HepG2 (cell line): ENCODE data around the gene PPM1H. TPM values are rescaled to one million over a fixed set of nuclear protein-coding genes. Genes with fewer than 3 reads are reported as not detected.

Experiments
- ATAC-seq: fragments of 200-7000 bp; cut with Tn5 transposase; 3 replicates; pipeline ENCODE4 v1.9.1; 2020; ENCODE audit warnings: mild to moderate bottlenecking, moderate library complexity
- BruUV-seq: library from RNA; stranded (reverse); fragments of 400-500 nt; replicated peaks from 2 replicates; lab custom pipeline; 2021; lab: Mats Ljungman, UMichigan
- CTCF ChIA-PET: fragments of 300-600 bp; formaldehyde crosslinking; extraction: SDS; loops from one replicate; lab custom pipeline; 2021; ENCODE audit warnings: low total read pairs, inconsistent platforms, low intra/inter-chr PET ratio; lab: Yijun Ruan, JAX
- POLR2A ChIA-PET: fragments of 350-600 bp; sonication (Branson Sonifier 250); formaldehyde crosslinking; loops from one replicate; lab custom pipeline; 2020; ENCODE audit warnings: antibody characterized with exemption, inconsistent platforms; lab: Yijun Ruan, JAX
- DNase-seq: peaks from one replicate; pipeline ENCODE4 v3.0.0-alpha.2; 2015; ENCODE audit warnings: low spot score
- FAIRE-seq: peaks from 3 replicates; lab custom pipeline; 2011; peaks lifted over from hg19 to GRCh38; lab: Jason Lieb, UNC
- H2AFZ ChIP-seq: one replicate; pipeline ENCODE4 v1.6.1; 2011; ENCODE audit warnings: low read length, inconsistent platforms
- H3K27ac ChIP-seq: fragments of 300-600 bp; 3 replicates; pipeline ENCODE4 v1.8.0; 2011; ENCODE audit warnings: mixed run types, mild to moderate bottlenecking, mixed read lengths, low read length, inconsistent platforms; ENCODE audit not compliant: insufficient read depth; ENCODE audit errors: extremely low read length
- H3K27me3 ChIP-seq, 2 experiments: fragments of 200-600 bp in 1 of 2; 2 replicates in 1 of 2; 3 replicates in 1 of 2; pipeline versions ENCODE4 v1.6.0 to v1.8.0; 2011; ENCODE audit warnings: low read length in 2 of 2, mild to moderate bottlenecking in 2 of 2, moderate library complexity in 2 of 2, inconsistent platforms in 1 of 2; ENCODE audit not compliant: insufficient read depth in 2 of 2, control insufficient read depth in 1 of 2
- H3K36me3 ChIP-seq, 2 experiments: fragments of 200-600 bp in 1 of 2; replicated peaks in 1 of 2; 2 replicates in 1 of 2; 3 replicates in 1 of 2; pipeline versions ENCODE4 v1.5.1 to v1.8.0; 2011; ENCODE audit warnings: low read length in 2 of 2, inconsistent platforms in 1 of 2; ENCODE audit not compliant: insufficient read depth in 2 of 2, control insufficient read depth in 1 of 2
- H3K4me1 ChIP-seq: 2 replicates; pipeline ENCODE4 v1.5.1; 2012; ENCODE audit warnings: low read length, inconsistent platforms; ENCODE audit not compliant: insufficient read depth
- H3K4me2 ChIP-seq: 2 replicates; pipeline ENCODE4 v1.6.0; 2011; ENCODE audit warnings: low read depth, low read length, inconsistent platforms
- H3K4me3 ChIP-seq, 3 experiments: fragments of 200-600 bp in 1 of 3; sonication (generic), shearing (Covaris generic) in 1 of 3; replicated peaks in 1 of 3; 2 replicates each; pipeline ENCODE4 v1.5.1; 2011 to 2016; ENCODE audit warnings: low read length in 3 of 3, inconsistent platforms in 2 of 3, low read depth in 2 of 3, mild to moderate bottlenecking in 2 of 3, control low read depth in 1 of 3, mixed read lengths in 1 of 3; ENCODE audit not compliant: insufficient read depth in 1 of 3
- H3K79me2 ChIP-seq: one replicate; pipeline ENCODE4 v1.6.1; 2011; ENCODE audit warnings: low read length, inconsistent platforms; ENCODE audit not compliant: insufficient read depth
- H3K9ac ChIP-seq: 2 replicates; pipeline ENCODE4 v1.6.0; 2011; ENCODE audit warnings: mild to moderate bottlenecking, low read depth, low read length, inconsistent platforms; ENCODE audit not compliant: insufficient read depth
- H3K9me3 ChIP-seq: 2 replicates; pipeline ENCODE4 v1.5.1; 2012; ENCODE audit warnings: mild to moderate bottlenecking, low read length
- H4K20me1 ChIP-seq: 2 replicates; pipeline ENCODE4 v1.6.0; 2011; ENCODE audit warnings: inconsistent platforms, mild to moderate bottlenecking, low read length, moderate library complexity; ENCODE audit not compliant: insufficient read depth
- ZNF792 ChIP-seq: IDR thresholded peaks from 2 replicates; pipeline ENCODE4 v1.6.1; 2016
- WGBS: methylation state at CpG from one replicate; pipeline ENCODE4 v1.1.6; 2017; ENCODE audit warnings: low lambda C conversion rate; 5-methylcytosine and 5-hydroxymethylcytosine counted together
- in situ Hi-C: cut with HindIII; loops from 2 replicates; pipeline ENCODE4 v1.10.0; 2017; ENCODE audit warnings: low pct_unique_long_range_greater_than_20kb; ENCODE audit not compliant: extremely low pct_ligation_motif_present
- intact Hi-C: fragments of 100-400 bp; cut with micrococcal nuclease; formaldehyde crosslinking; loops from one replicate; pipeline ENCODE4 v1.10.0; 2022; ENCODE audit not compliant: unreplicated experiment
- polyA plus RNA-seq, 8 experiments: library from polyadenylated mRNA; depleted of rRNA in 3 of 8; stranded (reverse) in 7 of 8; unstranded in 1 of 8; fragments of >200 nt; fragmentation: Illumina TruSeq in 4 of 8; extraction: Trizol in 4 of 8; gene quantifications; 2 replicates each; pipeline versions ENCODE4 v1.2.1 to v1.2.3, GENCODE V29; 2011 to 2016; ENCODE audit warnings: low read depth in 4 of 8, missing spikeins in 1 of 8, mixed read lengths in 1 of 8; ENCODE audit not compliant: insufficient read depth in 1 of 8
- total RNA-seq, 5 experiments: library from RNA; depleted of rRNA; stranded (reverse); fragments of >200 nt; fragmentation: Illumina TruSeq; extraction: Trizol; gene quantifications; 2 replicates each; pipeline ENCODE4 v1.2.3, GENCODE V29; 2016; ENCODE audit warnings: low read depth in 1 of 5
- TF ChIP-seq, protein P1 (sequence below): sonication (generic); formaldehyde crosslinking; IDR thresholded peaks from 2 replicates; pipeline ENCODE4 v1.9.0; 2021; ENCODE audit warnings: mild to moderate bottlenecking, missing genetic modification reagents
- TF ChIP-seq, protein P2 (sequence below): sonication (generic); formaldehyde crosslinking; IDR thresholded peaks from 2 replicates; pipeline ENCODE4 v1.4.0; 2020; ENCODE audit warnings: missing genetic modification reagents, borderline replicate concordance

PPM1H gene
- total and polyA plus RNA-seq, 2 of the 13 experiments (the other 11 are each of a cell fraction or from before 2014, with no cell fraction given): 29.1 to 38.1 TPM

DNA sequence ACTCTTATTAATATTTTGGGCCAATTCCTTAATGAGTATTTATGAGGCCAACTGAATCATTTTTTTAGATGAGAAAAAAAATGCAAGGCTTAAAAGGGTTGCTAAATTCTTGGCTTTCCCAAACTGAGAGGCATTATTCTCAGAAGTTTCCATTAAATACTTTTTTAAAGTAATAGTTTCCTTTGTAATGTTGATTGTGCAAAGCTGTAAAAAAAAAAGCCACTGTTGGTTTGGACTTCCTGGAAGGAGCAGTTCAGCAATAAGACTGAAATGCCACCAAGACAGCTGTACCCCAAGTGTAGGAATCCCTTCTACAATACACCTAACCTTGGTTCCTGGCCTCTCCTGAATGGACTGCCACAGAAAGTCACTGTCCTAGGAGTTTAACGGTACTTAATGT lies 237.1 kb downstream of the PPM1H start:
- DNase-seq (no peak), ATAC-seq (no peak), FAIRE-seq (no peak)
- H4K20me1 ChIP-seq: no peaks in the 10 kb centered on the region
- no peak overlapping the region for H2AFZ ChIP-seq
- no TSS peak for BruUV-seq
- intact Hi-C loops (no loop called here), in situ Hi-C loops (no loop called here)
- H3K9ac ChIP-seq: no peak overlapping the region
- no peaks in the 10 kb centered on the region for H3K79me2 ChIP-seq
- H3K36me3 ChIP-seq: peaks cover 16 to 64% of the 10 kb centered on the region in 2 experiments
- no peak overlapping the region for H3K27ac ChIP-seq
- no peaks in the 10 kb centered on the region for H3K9me3 ChIP-seq
- TF ChIP-seq ZNF792 (CRISPR knock-in tag): no peak
- TF ChIP-seq, protein P1, sequence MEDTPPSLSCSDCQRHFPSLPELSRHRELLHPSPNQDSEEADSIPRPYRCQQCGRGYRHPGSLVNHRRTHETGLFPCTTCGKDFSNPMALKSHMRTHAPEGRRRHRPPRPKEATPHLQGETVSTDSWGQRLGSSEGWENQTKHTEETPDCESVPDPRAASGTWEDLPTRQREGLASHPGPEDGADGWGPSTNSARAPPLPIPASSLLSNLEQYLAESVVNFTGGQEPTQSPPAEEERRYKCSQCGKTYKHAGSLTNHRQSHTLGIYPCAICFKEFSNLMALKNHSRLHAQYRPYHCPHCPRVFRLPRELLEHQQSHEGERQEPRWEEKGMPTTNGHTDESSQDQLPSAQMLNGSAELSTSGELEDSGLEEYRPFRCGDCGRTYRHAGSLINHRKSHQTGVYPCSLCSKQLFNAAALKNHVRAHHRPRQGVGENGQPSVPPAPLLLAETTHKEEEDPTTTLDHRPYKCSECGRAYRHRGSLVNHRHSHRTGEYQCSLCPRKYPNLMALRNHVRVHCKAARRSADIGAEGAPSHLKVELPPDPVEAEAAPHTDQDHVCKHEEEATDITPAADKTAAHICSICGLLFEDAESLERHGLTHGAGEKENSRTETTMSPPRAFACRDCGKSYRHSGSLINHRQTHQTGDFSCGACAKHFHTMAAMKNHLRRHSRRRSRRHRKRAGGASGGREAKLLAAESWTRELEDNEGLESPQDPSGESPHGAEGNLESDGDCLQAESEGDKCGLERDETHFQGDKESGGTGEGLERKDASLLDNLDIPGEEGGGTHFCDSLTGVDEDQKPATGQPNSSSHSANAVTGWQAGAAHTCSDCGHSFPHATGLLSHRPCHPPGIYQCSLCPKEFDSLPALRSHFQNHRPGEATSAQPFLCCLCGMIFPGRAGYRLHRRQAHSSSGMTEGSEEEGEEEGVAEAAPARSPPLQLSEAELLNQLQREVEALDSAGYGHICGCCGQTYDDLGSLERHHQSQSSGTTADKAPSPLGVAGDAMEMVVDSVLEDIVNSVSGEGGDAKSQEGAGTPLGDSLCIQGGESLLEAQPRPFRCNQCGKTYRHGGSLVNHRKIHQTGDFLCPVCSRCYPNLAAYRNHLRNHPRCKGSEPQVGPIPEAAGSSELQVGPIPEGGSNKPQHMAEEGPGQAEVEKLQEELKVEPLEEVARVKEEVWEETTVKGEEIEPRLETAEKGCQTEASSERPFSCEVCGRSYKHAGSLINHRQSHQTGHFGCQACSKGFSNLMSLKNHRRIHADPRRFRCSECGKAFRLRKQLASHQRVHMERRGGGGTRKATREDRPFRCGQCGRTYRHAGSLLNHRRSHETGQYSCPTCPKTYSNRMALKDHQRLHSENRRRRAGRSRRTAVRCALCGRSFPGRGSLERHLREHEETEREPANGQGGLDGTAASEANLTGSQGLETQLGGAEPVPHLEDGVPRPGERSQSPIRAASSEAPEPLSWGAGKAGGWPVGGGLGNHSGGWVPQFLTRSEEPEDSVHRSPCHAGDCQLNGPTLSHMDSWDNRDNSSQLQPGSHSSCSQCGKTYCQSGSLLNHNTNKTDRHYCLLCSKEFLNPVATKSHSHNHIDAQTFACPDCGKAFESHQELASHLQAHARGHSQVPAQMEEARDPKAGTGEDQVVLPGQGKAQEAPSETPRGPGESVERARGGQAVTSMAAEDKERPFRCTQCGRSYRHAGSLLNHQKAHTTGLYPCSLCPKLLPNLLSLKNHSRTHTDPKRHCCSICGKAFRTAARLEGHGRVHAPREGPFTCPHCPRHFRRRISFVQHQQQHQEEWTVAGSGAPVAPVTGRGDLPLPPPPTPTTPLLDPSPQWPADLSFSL (CRISPR knock-in tag): no peak
- TF ChIP-seq, protein P2, sequence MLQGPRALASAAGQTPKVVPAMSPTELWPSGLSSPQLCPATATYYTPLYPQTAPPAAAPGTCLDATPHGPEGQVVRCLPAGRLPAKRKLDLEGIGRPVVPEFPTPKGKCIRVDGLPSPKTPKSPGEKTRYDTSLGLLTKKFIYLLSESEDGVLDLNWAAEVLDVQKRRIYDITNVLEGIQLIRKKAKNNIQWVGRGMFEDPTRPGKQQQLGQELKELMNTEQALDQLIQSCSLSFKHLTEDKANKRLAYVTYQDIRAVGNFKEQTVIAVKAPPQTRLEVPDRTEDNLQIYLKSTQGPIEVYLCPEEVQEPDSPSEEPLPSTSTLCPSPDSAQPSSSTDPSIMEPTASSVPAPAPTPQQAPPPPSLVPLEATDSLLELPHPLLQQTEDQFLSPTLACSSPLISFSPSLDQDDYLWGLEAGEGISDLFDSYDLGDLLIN: no peak
- H3K4me3 ChIP-seq: no peak overlapping the region
- POLR2A ChIA-PET: no interaction called here
- peaks cover 12% of the 10 kb centered on the region; the same call in 1 of the 2 replicates for H3K4me1 ChIP-seq
- H3K4me2 ChIP-seq: no peak overlapping the region
- H3K27me3 ChIP-seq: no peaks in the 10 kb centered on the region
- CTCF ChIA-PET: no interaction called here
- 100% methylated on average over 1 of the region's 1 CpG for WGBS
